HFF-Myc (cell line): ENCODE results near the gene PSMD7.
A peak's percentile ranks its signal among the peaks of the same experiment; 100 is the strongest.

Experiments used
- DNase-seq: peaks from one replicate; pipeline ENCODE4 v3.0.0-alpha.2; 2011; ENCODE audit warnings: low read depth; ENCODE audit errors: extremely low read depth
- H3K4me3 ChIP-seq: replicated peaks from 2 replicates; pipeline ENCODE4 v1.5.1; 2011; ENCODE audit warnings: low read depth, mild to moderate bottlenecking, control low read depth, low read length
- TF ChIP-seq, protein P1 (sequence below): IDR thresholded peaks from 2 replicates; pipeline ENCODE4 v1.5.1; 2012; ENCODE audit warnings: mild to moderate bottlenecking, low read depth, low read length, control low read depth; ENCODE audit errors: missing control alignments

PSMD7 gene

DNA sequence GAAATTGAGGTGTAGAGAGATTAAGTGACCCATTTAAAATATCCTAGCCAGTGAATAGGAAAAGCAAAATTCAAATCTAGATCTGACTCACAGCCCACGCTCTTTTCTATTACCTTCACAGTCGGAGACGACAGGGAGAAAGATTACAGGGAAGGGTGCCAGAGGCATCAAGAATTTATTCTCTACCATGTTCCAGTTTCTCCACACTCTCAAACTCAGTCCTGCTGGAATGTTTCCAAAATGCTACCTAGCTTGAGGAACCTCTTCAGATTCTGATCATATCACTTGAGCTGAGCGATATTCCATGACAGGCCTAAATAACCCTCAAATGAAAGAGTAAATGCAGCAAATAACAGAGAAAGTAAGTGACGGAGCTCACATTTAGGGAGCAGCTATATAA is 5.4 kb upstream of the PSMD7 start:
- TF ChIP-seq, protein P1, sequence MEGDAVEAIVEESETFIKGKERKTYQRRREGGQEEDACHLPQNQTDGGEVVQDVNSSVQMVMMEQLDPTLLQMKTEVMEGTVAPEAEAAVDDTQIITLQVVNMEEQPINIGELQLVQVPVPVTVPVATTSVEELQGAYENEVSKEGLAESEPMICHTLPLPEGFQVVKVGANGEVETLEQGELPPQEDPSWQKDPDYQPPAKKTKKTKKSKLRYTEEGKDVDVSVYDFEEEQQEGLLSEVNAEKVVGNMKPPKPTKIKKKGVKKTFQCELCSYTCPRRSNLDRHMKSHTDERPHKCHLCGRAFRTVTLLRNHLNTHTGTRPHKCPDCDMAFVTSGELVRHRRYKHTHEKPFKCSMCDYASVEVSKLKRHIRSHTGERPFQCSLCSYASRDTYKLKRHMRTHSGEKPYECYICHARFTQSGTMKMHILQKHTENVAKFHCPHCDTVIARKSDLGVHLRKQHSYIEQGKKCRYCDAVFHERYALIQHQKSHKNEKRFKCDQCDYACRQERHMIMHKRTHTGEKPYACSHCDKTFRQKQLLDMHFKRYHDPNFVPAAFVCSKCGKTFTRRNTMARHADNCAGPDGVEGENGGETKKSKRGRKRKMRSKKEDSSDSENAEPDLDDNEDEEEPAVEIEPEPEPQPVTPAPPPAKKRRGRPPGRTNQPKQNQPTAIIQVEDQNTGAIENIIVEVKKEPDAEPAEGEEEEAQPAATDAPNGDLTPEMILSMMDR: no peak
- H3K4me3 ChIP-seq: no peak overlapping the region
- DNase-seq: no peak

DNA sequence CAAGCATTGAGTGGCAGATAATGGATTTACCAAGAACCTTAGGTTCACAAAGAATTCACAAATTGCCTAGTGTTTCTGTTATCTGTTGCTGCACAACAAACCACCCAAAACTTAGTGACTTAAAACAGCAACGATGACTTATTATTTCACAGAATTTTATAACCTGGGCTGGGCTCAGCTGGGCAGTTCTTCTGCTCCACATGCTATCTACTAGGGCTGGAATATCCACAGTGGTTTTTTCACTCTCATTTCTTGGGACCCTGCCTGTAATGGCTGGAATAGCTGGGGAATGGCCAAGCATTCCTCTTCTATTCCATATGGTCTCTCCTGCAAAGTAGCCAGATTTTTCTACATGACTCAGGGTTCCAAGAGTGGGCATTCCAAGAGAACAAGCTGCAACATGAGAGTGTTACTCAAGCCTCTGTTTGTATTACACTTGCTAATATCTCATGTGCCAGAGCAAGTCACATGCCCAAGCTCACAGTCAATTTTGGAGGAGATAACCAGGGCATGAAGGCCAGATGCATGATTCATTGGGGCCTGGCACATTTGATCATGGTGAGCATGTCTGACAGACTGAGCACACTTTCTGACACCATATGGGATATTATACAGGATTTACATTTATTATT is 4.9 kb upstream of the PSMD7 start:
- no peak for DNase-seq
- TF ChIP-seq, protein P1: no peak
- H3K4me3 ChIP-seq: no peak overlapping the region

DNA sequence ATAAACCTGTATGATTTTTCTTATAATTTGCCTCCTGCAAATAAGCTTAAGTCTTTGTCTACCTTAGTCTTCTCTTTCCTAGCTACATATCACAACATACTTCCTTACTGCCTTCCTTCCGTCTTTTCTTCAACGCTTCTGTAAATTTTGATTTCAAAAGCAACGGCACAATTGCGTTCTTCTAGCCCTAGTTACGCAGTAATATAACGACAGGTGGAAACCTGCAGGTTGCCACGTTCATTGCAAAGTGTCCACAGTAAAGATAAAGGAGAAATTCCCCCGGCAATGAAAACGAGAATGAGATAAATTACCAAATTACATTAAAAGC is 546 bp upstream of the PSMD7 start:
- H3K4me3 ChIP-seq: peak overlapping the region; percentile 86
- no peak for DNase-seq
- TF ChIP-seq, protein P1: no peak

DNA sequence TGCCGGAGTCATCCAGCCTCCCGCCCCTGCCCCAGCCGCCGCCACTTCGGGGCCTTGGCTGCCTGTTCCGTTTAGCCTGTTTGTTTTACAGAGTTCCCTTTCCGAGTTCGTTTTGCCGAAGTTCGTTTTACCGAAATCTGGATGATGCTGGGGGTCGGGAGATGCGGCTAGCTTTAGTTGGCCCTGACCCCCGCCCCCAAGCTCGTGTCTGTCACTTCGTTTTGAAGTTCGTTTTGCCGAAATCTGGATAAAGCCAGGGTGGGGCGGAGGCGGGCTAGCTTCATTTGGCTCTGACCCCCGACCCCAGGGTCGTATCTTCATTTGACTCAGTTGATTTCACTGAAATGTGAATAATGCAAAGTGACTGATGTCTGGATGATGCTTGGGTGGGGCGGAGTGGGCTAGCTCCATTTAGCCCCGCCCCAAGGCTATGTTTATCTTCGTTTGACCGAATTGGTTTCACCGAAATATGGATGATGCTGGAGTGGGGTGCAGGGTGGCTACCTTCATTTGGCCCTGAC is 591 bp downstream of the PSMD7 start:
- no peak for DNase-seq

DNA sequence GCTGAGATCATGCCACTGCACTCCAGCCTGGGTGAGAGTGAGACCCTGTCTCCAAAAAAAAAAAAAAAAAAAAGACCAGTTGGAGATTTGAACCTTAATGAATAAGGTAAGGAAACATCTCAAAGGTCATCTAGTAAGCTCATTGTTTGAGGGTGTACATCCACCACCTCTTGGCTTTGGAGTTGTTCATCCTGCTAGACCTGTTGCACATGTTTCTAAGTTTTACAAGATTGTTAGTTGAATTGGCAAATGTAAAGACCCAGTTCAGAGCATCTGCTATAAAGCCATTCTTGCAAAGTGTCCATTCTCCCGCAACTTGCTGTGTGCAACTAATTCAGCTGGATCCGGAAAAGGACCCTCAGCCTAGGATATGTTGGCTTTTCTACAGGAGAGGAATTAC is 1.5 kb downstream of the PSMD7 start:
- no peak for DNase-seq
- H3K4me3 ChIP-seq: peak overlapping the region; percentile 86
- TF ChIP-seq, protein P1: no peak

More for the DNA sequence above, 591 bp downstream of the PSMD7 start:
- TF ChIP-seq, protein P1: no peak
- peak overlapping the region; percentile 86 for H3K4me3 ChIP-seq

DNA sequence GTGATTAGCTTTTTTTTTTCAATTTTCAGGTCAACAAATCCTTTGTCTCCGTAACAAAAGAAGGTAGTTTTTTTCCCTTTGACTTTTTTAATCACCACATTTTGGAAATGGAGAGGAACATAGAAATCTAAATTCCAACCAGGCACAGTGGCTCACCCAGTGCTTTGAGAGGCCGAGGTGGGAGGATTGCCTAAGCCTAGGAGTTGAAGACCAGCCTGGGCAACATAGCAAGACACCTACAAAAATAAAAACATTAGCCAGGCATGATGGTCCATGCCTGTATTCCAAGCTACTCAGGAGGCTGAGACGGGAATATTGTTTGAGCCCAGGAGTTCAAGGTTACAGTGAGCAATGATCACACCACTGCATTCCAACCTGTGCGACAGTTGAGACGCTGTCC is 5.7 kb downstream of the PSMD7 start:
- TF ChIP-seq, protein P1: no peak
- H3K4me3 ChIP-seq: no peak overlapping the region
- DNase-seq: no peak
